HG03159 (cell line): ENCODE data around the gene PDPK1.
"Not testable (repeated sequence)": the region's sequence is repeated elsewhere in the genome, so short reads cannot be mapped to it uniquely, and the experiment has no call there.

Experiments
- ATAC-seq: cut with Tn5 transposase; IDR thresholded peaks from one replicate; pipeline ENCODE4 v1.9.1; 2021; ENCODE audit warnings: mild to moderate bottlenecking, moderate library complexity; ENCODE audit not compliant: unreplicated experiment

PDPK1 gene

DNA sequence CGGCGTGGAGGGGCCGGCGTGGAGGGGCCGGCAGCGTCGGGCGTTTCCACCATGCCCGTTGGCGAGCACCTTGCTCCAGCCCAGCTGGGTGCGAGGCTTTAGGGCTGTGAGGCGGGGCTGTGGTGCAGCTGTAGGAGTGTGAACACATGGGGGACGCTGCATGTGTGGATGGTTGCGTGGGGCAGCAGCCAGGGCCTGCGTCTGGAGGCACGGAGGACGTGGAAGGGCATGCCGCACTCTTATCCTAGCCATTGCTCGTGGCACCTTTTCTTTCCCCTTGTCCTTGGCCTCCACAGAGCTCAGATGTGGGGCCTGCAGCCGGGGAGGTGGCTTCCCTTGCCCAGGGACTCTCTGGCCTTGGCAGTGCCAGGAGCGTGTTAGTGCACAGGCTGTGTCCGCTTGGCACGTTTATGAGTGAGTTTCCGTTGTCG is 47.8 kb downstream of the PDPK1 start:
- ATAC-seq, result no peak

DNA sequence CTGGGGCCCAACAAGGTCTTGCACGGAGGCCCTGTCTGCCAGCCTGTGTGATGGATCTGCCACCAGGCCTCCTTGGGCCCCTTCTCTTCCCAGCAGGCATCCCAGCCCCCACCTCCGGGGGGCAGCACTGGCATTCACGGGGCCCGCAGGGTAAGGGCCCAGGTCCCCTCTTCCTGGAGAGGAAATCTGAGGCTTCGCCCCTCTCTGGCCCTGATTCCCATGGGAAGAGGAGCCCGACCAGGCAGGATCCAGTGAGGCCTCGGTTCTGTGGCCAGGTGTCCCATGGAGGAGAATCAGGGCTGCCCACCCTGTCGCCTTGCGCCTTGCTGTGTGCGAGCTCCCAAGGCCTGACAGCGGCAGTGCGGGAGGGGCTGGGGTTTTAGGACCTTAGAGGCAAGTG is 48.4 kb downstream of the PDPK1 start:
- ATAC-seq, result no peak

DNA sequence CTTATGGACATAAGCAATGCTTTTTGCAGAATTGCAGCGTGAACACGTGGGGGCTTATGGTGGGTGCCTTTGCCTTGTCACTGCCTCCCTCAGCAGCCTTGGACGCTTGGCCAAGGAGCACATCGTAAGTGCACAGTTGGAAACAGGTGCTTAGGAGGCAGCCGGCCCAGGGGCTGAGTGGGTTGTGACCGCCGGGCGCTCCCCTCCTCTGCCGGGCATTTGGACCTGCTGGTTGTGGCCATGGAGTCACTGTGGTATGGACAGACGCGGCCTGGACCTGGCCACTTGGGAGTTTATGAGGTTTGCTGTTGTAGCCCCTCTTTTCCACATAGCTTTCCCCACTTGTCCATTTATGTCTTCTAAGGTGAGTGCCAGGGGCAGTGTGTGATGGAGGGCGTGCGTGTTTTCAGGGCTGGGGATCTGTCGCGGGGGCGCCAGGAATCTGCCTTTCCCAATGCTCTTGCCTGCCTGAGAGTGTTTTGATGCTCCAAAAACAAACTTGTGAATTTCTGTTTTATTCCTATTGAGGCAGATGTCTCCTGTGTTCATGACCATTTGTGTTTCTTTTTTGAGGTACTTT is 49.2 kb downstream of the PDPK1 start:
- no peak for ATAC-seq

DNA sequence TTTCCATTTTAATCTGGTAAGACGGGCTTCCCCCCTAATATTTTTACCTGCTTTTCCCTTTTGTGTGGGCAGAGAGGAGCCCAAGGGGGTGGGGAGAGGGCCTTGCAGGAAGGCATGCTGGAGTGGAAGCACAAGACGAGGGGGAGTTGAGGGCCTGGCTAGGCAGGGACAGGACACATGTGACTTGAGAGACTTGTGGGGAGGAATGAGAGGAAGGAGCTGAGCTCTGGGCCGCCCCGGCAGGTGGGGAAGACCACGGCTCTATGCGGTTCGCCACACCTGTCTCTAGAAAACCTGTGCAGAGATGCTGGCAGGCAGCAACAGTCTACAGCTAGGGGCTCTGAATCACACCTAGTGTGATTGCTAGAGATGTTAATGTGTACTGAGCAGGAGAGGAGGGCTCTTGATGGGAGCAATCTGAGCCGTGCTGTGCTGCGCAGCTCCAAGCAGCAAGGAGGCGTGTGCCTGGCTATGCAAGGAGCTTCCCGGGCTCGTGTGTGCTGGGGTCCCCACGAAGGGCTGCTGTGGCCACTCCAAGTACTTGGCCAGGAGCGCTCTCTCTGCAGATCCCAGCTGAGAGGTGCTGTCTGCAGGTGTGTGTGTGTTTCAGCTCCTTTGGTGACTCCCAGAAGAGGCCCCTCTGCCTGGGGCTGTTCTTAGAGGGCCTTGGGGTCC is 50.2 kb downstream of the PDPK1 start:
- ATAC-seq, result no peak

DNA sequence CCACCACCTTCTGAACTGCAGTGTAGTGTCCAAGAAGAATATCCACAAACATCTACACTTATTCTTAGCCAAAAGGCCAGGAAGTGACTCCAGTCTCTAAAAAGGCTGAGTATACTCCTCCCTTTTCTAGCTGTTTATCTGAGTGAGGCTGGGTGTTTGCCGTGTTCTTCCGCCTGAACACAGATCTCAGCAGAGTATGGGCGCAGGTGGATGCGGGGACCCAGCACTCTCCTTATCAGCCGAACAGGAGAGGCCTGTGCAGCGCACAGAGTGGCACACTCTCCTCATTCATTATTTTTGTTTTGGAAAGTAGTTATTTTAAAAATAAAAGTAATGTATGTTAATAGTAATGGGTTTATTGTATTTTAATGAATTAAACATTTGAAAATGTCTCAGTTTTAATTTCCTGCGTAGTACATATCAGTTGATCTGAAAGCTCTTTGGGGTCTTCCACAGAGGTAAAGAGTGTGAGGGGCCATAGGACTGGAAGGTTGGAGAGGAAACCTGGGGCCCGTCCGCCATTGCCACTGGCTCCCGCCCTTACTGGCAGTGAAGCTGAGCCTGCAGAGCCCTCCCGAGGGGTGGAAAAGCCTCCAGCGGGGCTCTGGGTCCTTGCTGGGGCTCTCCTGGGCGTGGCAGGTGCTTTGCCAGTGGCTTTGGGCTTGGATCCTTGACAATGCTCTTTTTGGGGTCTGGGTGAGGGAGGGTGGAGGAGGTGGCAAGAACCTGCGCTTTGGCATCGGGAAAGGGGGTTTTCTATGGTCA is 53.8 kb downstream of the PDPK1 start:
- ATAC-seq, result no peak

DNA sequence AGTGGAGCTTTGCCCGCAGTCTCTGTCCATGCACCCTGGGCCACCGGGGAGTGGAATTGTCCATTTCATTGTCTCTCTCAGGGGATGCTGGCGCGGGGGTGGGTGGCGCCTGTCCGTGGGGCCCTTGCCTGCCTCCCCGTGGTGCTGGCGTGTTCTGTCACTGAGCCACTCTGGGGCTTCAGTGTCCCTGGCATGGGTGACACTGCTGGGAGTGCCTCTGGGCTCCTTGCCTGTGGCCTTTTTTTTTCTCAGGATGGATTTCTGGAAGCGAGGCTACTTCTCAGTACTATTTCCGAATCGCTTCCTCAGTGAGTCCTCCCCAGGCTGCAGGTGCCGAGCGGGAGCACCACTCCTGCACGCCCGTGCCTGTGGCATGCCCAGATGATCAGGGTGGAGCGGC is 55.0 kb downstream of the PDPK1 start:
- ATAC-seq, result no peak

DNA sequence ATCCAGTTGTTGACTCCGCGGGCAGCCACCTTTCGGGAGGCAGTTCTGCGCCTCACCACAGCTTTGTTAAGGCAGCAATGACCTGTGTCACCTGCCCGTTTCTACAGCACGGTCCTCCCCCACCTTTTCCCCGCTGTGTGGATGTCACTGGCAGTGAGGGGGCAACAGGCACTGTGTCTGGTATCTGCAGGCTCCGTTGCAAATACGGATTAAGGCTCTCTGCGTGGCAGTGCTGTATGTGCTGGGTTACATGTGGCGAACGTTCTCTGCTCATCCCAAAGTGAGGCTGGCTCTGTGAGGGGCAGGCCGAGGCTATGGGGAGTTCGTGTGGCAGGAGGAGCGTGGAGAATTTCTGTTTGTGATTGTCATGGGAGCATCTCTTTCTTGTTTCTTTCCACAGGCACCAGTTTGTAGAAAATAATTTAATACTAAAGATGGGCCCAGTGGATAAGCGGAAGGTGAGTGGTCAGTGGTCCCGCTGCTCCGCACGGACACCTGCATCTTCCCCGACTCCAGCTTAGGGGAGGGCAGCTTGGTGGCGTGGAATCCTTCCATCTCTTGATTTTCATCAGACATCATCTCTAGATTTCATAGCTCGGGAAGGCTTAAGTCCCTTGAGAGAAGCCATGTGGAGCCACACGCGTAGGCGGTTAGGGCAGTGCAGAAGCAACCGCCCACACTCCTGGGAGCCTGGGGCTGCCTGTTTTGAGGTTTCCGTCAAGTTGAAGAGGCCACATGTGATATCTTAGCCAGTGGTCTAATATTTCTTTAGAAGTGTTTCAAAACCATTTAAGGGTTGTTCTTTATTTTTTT is 57.8 kb downstream of the PDPK1 start:
- no peak for ATAC-seq

DNA sequence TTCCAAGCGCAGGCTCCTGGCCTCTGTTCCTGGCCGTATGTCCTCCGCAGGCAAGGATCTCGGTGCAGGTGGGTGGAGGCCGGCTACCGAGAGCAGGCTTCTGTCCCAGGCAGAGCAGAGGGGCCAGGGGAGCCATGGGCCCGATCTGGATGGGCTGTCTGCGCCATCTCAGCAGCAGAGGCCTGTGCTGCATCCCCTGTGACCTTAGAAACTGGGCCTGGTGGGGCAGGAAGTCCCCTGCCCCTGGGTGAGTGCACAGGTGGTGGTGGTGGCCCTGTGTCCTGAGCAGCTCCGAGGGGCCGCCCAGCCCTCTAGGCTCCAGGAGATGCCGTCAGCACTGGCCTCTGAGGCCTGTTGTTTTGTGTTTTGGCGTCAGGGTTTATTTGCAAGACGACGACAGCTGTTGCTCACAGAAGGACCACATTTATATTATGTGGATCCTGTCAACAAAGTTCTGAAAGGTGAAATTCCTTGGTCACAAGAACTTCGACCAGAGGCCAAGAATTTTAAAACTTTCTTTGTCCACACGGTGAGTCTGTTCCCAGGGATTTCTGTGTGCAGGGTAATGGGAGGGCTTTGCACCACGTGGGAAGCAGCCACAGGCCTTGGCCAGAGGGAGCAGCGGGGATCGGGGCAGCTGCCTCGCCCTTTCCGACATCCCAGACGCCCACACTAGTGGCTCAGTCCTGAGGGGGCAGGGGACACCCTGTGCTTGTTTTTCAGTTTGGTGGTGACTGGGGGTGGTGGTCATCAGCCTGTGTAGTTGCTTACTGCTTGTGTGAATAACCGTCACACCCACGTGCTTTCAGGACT is 59.1 kb downstream of the PDPK1 start:
- ATAC-seq, result no peak

DNA sequence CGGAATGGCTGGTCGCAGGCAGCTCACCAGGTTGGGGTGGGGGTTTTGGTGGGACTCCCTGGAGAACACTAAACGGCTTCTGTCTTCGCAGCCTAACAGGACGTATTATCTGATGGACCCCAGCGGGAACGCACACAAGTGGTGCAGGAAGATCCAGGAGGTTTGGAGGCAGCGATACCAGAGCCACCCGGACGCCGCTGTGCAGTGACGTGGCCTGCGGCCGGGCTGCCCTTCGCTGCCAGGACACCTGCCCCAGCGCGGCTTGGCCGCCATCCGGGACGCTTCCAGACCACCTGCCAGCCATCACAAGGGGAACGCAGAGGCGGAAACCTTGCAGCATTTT is 59.7 kb downstream of the PDPK1 start:
- ATAC-seq, result no peak

DNA sequence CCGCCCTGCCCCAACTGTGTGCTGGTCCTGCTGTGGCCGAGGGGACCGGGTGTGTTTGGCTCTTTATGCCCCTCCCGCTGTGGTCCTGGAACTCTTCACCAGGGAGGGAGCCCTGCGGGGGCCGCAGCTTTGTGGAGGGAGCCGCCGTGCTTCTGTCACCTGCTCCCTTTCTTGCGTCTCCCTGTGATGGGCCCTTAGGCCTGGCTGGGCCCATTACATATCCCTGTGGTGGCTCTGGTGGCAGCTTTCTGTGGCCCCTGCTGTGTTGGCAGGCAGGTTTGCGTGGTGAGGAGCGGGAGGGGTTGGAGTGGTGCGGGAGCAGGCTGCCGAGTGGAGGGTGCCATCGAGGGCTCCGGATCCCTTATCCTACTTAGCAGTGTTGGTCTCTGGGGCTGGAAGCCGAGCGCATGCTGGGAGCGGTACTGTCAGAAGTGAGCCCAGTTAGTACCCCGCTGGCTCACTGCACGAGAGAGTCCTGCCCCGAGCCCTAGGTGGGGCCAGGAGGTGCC is 60.4 kb downstream of the PDPK1 start:
- ATAC-seq, result no peak

DNA sequence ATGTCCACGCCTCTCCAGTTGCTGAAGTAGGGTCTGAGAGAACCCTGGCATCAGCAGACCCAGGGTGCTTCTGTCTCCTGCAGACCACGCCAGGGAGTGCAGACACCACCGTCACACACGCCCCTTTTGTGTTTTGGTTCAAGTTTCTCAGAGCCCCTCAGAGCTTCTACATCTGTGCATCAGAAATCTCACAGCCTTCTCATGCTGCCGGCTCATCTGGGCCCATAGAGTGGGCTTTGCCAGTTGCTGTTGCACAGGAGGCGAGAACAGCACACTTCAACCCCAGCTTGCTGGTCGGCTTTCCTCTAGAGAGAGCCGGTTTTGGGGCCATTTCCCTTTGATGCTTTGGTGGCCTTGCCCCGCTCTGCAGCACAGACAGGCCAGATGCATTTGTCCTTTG is 60.9 kb downstream of the PDPK1 start:
- ATAC-seq, result no peak

DNA sequence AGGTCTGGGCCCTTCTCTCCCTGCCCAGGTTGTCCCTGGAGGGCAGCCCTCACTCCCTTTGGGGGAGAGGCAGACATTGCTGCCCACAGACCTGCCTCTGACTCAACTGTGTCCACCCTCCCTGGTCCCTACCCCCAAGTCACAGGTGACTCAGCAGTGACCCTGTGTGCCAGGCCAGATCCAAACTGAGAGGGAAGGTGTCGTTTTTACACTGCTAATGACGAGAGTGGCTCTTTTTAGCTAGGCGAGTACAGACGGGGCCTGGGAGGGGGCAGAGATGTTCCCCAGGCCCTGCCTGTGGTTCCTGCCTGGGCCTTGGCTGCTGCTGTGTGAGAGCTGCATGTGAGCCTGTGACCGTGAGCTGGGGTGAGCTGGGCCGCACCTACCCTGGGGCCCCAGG is 61.3 kb downstream of the PDPK1 start:
- ATAC-seq, result not testable (repeated sequence)

DNA sequence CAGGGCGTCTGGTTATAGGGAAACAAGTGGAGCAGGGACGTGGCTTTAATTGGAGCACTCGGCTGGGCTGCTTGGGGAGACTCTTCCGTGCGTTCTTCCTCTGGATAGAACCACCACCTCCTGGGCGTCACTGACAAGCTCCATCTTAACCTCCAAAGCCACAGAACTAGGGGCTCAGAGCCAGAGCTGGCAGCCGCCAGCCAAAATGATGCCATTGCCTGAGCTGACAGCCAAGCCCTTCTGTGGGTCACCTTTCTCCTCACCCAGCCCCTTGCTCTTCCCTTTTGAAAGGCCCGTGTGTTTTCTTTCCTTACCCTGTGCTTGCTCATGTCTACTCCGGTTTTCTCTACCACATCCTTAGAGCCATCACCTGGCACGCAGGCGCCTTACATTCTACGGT is 62.0 kb downstream of the PDPK1 start:
- not testable (repeated sequence) for ATAC-seq

DNA sequence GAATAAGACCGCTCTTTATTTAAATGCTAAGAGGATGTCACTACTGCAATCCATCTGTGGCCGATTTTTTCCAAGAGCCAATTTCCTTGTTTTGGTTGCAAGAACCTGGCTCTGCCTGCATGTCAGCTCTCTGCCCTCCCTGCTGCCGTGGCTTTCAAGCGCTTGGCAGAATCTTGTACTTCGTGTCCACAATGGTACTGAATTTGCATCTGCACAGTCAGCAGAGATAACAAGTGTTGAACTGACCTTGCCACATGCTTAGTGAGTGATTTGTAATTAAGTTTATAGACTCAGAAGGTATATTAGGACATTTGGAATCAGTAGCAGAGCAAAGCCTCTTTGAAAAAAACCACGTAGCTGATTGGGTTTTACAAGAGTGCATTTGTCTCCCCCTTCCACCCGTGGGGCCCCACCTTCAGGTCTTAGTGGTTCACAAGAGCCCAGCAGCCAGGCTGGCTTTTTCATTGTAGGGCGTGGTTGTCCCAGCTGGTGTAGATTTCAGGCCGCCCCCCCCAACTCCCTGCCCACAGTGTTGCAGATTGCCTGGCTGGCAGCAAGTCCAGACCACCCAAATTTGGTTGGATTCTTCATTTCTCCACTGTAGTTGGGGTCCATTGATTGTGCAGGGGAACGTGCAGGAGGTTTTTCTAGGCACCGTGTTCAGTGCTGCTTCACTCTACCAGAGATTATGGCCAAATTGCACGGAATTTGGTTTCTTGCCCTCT is 63.6 kb downstream of the PDPK1 start:
- ATAC-seq, result not testable (repeated sequence)

DNA sequence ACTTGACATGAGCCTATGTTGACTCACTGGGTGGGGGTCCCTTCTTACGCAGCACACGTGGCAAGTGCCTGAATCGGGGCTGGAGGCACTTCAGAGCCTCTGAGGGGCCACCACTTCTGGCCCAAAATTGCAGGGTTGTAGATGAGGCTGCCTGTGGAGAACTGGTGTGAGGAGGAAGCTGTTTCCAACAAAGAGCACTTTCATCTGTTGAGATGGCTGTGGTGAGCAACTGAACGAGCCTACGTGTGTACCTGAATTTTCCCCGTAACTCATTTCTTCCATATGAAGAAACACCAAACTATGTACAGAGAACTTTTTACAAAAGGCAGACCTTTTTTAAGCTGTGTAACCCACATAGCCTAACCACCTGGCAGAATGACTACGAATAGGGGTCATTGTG is 64.4 kb downstream of the PDPK1 start:
- ATAC-seq, result not testable (repeated sequence)

DNA sequence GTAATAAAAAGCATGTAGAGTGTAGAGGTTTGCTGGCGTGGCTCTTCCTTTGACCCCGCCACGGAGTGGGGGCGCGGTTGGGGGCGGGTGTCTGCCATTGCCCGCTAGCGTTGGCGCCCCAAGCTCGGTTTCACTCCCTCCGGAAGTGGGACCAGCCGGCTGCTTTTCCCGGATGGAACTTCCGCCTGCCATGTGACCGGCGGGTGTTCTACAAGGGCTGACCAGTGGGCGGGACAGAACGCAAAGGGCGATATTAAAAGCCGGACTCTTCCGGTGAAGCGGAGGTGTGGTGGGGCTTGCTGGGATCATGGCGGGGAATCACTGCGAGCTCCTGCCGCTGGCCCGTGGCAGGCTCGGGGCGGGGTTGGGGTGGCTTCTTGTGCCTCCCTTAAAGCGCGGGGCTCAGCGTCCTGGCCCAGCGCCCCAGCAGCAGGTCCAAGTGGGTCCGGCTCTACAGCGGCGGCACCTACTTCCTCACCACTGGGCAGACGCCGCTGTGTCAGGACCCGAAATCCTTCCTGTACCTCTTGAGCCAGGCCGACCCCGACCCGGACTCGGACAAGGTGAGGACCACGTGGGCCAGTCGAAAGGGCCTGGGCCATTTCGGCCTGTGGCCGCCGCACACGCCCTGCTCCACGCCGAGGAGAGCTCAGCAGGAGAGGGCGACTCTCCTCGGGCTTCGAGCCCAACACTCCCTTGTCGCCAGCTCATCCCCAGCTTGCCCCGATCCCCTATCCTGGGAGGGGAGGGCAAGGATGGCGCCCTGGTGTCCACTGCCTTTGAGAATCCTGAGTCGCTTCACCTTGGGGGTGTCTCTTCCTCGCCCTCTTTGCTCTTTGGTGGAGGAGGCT is 65.6 kb downstream of the PDPK1 start:
- peak; percentile 62 for ATAC-seq

DNA sequence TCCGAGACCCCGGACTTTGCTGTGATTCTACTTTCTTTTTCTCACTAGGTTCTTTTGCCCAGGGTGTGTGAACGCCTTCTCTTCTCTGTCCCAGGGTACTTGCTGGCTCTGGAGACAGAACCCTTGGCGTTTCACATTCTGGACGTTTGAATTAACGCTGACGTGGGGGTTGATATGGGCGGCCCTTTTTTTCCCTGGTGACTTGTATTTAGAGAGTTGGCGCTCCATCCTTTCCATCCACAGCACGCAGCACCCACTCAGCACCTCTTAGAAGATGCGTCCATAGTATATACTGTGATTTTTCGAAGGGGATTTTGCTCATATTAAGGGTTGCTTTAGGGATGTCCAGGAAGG is 66.2 kb downstream of the PDPK1 start:
- ATAC-seq, result not testable (repeated sequence)

DNA sequence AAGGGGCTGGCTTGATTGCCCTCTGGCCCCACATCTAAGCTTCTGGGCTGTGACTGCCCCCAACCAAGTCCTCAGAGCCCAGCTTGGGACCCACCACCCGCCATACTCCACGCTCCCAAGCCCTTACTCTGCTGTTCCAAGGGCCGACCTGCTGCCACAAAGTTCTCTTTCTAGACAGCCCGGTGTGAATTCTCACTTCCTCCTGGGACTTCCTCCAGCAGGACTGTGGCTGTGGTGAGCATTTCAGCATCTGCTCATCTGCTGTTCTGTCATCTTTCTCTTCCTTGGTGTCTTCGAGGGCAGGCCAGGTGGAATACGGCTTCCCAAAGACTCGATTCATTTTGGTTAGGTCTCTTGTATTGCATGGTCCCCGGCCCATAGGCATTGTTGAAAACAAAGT is 69.0 kb downstream of the PDPK1 start:
- peak; percentile 37 for ATAC-seq

DNA sequence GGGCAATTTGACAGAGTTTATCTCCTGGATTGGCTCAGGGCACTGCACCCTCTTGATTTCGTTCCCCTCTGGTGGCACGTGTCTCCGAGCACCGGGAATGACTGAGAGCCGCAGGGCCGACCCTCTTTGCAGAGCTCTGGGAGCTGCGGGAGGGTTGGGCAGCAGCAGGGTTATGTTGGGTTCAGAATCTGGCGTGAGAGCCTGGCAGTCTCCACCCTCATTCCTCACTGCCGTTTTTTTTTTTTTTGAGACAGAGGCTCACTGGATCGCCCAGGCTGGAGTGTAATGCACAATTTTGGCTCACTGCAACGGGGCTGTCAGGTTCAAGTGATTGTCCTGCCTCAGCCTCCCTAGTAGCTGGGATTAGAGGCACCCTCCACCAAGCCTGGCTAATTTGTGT is 71.5 kb downstream of the PDPK1 start:
- not testable (repeated sequence) for ATAC-seq
